Measurements from ENCODE around the gene INCENP. TPM values are rescaled to one million over a fixed set of nuclear protein-coding genes. Genes with fewer than 3 reads are reported as not detected.

INCENP gene
- total RNA-seq, 1 donor from 2014 or later: 9.8 TPM

- Histone ChIP-seq H3K27me3 (ENCODE audit: low read depth) (no peaks in the 10 kb centered on the region), H3K4me1 (peaks cover 18% of the 10 kb centered on the region), H3K4me3 (no peak overlapping the region), H3K9me3 (replicated peaks) (no peaks in the 10 kb centered on the region), H3K27ac (replicated peaks) (no peak overlapping the region), H3K36me3 (peaks cover 36% of the 10 kb centered on the region)
- TF ChIP-seq CTCF (IDR thresholded peaks at IDR 0.05; ENCODE audit: borderline replicate concordance): no peak
- intact Hi-C loops (cut with micrococcal nuclease): no loop called here
- no peak for DNase-seq
Observed at GRCh38 chr11:62129590-62130282, 5.9 kb downstream of the INCENP start.

GRCh38 chr11:62130283-62131169 is 6.7 kb downstream of the INCENP start:
- Histone ChIP-seq H3K27me3 (ENCODE audit: low read depth) (no peaks in the 10 kb centered on the region), H3K27ac (replicated peaks) (no peak overlapping the region), H3K4me3 (no peak overlapping the region), H3K4me1 (peaks cover 10% of the 10 kb centered on the region), H3K36me3 (peaks cover 36% of the 10 kb centered on the region), H3K9me3 (replicated peaks) (no peaks in the 10 kb centered on the region)
- TF ChIP-seq CTCF (IDR thresholded peaks at IDR 0.05; ENCODE audit: borderline replicate concordance): no peak
- no peak for DNase-seq
- intact Hi-C loops (cut with micrococcal nuclease): no loop called here

- Histone ChIP-seq H3K27ac (replicated peaks) (no peak overlapping the region), H3K4me1 (peaks cover 6% of the 10 kb centered on the region), H3K27me3 (ENCODE audit: low read depth) (no peaks in the 10 kb centered on the region), H3K36me3 (peaks cover 36% of the 10 kb centered on the region), H3K4me3 (no peak overlapping the region), H3K9me3 (replicated peaks) (no peaks in the 10 kb centered on the region)
- intact Hi-C loops (cut with micrococcal nuclease): no loop called here
- TF ChIP-seq CTCF (IDR thresholded peaks at IDR 0.05; ENCODE audit: borderline replicate concordance): no peak
- no peak for DNase-seq
Observed at GRCh38 chr11:62131170-62131464, 7.3 kb downstream of the INCENP start.

GRCh38 chr11:62132191-62132590 is 8.4 kb downstream of the INCENP start:
- H3K36me3 ChIP-seq: peaks cover 36% of the 10 kb centered on the region
- peaks cover 6% of the 10 kb centered on the region for H3K4me1 ChIP-seq
- H3K4me3 ChIP-seq: no peak overlapping the region
- no peak for DNase-seq
- intact Hi-C loops (cut with micrococcal nuclease): no loop called here
- H3K27me3 ChIP-seq (ENCODE audit: low read depth): no peaks in the 10 kb centered on the region
- H3K9me3 ChIP-seq (replicated peaks): no peaks in the 10 kb centered on the region
- no peak for TF ChIP-seq CTCF (IDR thresholded peaks at IDR 0.05; ENCODE audit: borderline replicate concordance)
- H3K27ac ChIP-seq (replicated peaks): no peak overlapping the region

GRCh38 chr11:62132689-62133293 is 9.0 kb downstream of the INCENP start:
- Histone ChIP-seq H3K27ac (replicated peaks) (no peak overlapping the region), H3K9me3 (replicated peaks) (no peaks in the 10 kb centered on the region), H3K36me3 (peaks cover 36% of the 10 kb centered on the region), H3K27me3 (ENCODE audit: low read depth) (no peaks in the 10 kb centered on the region), H3K4me3 (no peak overlapping the region), H3K4me1 (peaks cover 6% of the 10 kb centered on the region)
- TF ChIP-seq CTCF (IDR thresholded peaks at IDR 0.05; ENCODE audit: borderline replicate concordance): no peak
- no peak for DNase-seq
- intact Hi-C loops (cut with micrococcal nuclease): no loop called here

Measured in left ventricle myocardium inferior (tissue), 1 donor.